ENCODE data around the gene B3GALNT2.
"Not testable (repeated sequence)": the region's sequence is repeated elsewhere in the genome, so short reads cannot be mapped to it uniquely, and the experiment has no call there.

B3GALNT2 gene

DNA sequence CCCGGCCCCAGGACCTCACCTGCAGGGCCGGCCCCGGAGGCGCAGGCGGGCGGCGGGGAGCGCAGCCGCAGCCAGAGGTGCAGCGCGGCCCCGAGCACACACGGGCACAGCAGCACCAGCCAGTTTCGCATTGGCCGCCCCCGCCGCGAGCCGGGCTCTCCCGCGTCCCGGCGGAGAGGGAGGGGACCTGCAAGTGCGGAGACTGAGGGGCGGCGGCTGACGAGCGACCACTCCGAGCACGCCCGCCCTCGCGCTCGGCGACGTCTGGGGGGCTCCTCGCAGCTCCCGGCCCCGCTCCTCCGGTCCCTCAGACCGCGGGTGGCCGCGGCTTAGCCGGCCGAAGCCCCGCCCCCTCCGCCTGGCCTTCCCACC, at the start of gene B3GALNT2:
TSS of gene B3GALNT2 (minus strand) at position 331 of the 372 bp plus-strand sequence. CDS start at position 131, 200 bp downstream.
- Mint-ChIP-seq H3K4me1 (ENCODE audit: low read depth) (peaks cover 17% of the 10 kb centered on the region), H3K4me3 (peak within 1 kb of the TSS; percentile 88), H3K9me3 (no peaks in the 10 kb centered on the region)

DNA sequence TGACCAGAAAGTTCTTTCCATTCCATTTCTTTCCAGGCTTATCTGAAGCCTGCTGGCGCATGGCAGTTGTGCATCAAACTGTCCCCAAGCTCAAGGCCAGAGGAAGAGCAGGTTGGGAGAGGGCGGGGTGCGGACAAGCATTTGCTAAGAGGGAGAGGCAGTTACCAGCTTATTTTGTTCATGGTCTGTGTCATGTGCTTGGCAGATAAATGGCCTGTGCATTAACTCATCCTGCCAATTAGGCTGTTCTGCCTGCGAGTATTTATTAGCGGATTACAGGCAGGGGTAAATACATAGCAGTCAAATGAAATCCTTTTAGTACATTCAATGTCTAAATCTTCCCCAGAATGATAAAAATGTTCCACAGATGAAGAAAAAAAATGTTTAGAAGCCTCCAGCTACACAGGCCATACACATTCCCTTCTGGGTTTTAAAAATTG, 48.9 kb upstream of the B3GALNT2 start:
- no peak overlapping the region for H3K27ac Mint-ChIP-seq
- H3K36me3 Mint-ChIP-seq (ENCODE audit: low read depth): no peaks in the 10 kb centered on the region
- H3K9me3 Mint-ChIP-seq: no peaks in the 10 kb centered on the region
- no peaks in the 10 kb centered on the region for H3K4me1 Mint-ChIP-seq (ENCODE audit: low read depth)
- no peak overlapping the region for H3K4me3 Mint-ChIP-seq
- peaks cover 9% of the 10 kb centered on the region for H3K27me3 Mint-ChIP-seq (ENCODE audit: low read depth)

More for the DNA sequence above, at the start of gene B3GALNT2:
- Mint-ChIP-seq H3K27ac (peak within 1 kb of the TSS; percentile 92), H3K27me3 (ENCODE audit: low read depth) (peaks cover 6% of the 10 kb centered on the region), H3K36me3 (ENCODE audit: low read depth) (peaks cover 2% of the 10 kb centered on the region)

DNA sequence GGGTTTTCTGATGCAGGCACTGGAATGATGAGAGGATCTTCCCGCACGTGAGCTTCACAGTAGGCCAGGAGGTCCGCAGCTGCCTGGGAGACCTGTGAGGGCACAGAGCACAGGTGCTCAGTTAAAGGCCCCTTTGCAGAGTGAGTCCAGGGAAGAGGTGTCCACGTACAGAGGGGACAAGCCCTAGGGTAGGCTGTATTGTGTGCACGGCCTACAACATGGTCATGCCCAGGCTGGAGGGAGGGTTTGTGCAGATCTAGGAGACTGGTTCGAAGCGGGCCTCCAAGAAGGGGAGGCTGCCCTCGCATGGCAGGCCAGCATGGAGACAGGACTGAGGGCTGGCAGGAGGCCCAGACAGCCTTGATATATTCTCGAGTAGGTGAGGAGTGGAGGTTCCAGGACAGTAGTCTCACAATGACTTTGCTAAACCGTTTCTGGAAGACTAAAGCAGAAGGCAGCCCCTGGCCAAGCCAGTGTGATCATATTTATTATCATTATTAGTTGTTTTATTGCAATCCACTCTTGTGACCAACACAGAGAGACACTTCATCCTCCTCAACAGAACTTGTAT, 48.0 kb upstream of the B3GALNT2 start:
- H3K27ac Mint-ChIP-seq: no peak overlapping the region
- H3K9me3 Mint-ChIP-seq: no peaks in the 10 kb centered on the region
- no peak overlapping the region for H3K4me3 Mint-ChIP-seq
- no peaks in the 10 kb centered on the region for H3K4me1 Mint-ChIP-seq (ENCODE audit: low read depth)
- H3K27me3 Mint-ChIP-seq (ENCODE audit: low read depth): peaks cover 13% of the 10 kb centered on the region
- no peaks in the 10 kb centered on the region for H3K36me3 Mint-ChIP-seq (ENCODE audit: low read depth)

DNA sequence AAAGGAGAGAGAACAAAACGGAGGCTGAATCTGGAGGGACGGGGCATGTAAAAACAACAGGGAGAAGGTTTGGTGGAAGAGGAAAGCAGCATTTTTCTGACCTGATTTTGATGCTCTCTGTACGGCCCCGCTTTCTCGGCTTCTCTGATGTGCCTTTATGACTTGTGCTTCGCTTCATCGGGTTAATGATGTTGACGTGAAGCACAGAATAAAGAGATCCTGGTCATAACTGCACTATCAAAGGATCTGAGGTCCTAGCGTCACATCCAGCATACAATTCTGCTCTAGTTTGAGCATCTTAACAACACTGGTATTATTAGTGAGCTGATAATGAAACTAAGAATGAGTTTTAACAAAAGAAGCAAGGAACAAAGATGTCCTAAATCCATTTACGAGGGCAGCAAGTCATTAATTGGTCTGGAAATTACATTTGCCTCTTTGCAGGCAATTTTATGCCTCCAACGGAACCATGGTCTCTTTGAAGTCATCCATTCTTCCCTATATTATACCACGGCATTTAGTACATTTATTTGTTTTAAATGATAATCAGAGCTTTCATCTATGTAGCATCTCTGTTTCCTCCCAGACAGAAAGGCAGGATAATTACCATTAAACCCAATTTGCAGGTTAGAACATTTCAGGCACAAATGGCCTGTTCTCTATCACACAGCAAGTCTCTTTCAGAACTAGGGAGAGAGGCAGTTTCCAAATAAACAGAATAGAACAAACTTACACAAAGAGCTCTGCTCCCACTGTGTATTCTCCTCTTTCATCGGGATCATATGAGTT, 45.3 kb upstream of the B3GALNT2 start:
- no peak overlapping the region for H3K27ac Mint-ChIP-seq
- H3K4me1 Mint-ChIP-seq (ENCODE audit: low read depth): no peaks in the 10 kb centered on the region
- no peaks in the 10 kb centered on the region for H3K36me3 Mint-ChIP-seq (ENCODE audit: low read depth)
- H3K27me3 Mint-ChIP-seq (ENCODE audit: low read depth): peaks cover 22% of the 10 kb centered on the region
- H3K9me3 Mint-ChIP-seq: no peaks in the 10 kb centered on the region
- H3K4me3 Mint-ChIP-seq: no peak overlapping the region

DNA sequence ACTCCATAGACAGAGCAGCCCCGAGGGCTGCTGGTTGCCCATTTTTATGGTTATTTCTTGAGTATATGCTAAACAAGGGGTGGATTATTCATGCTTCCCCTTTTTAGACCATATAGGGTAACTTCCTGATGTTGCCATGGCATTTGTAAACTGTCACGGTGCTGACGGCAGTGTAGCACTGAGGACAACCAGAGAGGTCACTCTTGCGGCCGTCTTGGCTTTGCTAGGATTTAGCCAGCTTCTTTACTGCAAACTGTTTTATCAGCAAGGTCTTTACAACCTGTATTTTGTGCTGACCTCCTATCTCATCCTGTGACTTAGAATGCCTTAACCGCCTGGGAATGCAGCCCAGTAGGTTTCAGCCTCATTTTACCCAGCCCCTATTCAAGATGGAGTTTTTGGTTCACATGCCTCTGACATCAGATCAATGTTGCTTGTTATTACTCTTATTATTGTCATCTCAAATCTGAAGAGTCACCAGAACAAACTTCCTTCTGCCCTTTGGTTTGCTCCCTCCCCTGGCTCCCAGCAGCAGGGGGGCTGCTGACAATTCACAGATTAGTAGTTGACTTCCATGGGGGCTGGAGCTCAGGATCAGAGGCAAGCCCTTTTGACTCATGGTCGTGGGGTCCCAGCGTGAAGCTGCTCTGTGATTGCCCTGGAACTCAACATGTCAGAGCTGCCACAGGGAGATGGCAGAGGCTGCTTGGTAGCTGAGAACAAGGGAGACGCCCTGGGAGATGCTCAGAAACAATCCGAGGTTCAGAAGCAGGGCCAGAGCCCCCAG, 42.3 kb upstream of the B3GALNT2 start:
- not testable (repeated sequence) for H3K4me3 Mint-ChIP-seq; H3K36me3 Mint-ChIP-seq (ENCODE audit: low read depth); H3K9me3 Mint-ChIP-seq; H3K27ac Mint-ChIP-seq; H3K4me1 Mint-ChIP-seq (ENCODE audit: low read depth)
- peaks cover 18% of the 10 kb centered on the region for H3K27me3 Mint-ChIP-seq (ENCODE audit: low read depth)

DNA sequence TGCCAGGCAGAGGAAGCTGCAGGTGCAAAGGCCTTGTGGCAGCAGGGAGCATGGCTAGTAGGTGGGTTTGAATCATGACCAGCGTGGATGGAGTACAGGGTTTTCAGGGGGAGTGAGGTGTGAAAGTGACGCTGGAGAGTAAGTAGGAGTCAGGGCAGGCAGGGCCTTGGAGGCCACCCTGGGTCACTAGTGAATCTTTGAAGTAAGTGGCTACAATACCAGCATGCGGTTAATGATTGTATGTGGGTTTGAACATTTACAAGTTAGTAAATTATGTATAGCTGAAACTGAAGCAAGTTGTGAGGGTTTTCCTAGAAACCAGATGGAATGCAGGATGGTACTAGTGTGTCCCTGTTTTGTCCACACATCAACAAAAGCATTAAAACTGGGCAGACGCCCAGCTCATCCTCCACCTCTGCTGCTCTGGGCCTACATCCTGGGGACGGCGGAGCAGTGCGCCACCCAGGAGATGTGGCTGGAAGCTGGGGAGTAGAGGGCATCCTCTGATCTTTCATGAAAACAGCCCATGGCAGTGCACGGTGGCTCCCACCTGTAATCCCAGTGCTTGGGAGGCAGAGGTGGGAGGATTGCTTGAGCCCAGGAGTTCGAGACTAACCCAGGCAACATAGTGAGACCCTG, 41.2 kb upstream of the B3GALNT2 start:
- no peak overlapping the region for H3K27ac Mint-ChIP-seq
- H3K4me3 Mint-ChIP-seq: no peak overlapping the region
- no peaks in the 10 kb centered on the region for H3K9me3 Mint-ChIP-seq
- H3K36me3 Mint-ChIP-seq (ENCODE audit: low read depth): no peaks in the 10 kb centered on the region
- H3K4me1 Mint-ChIP-seq (ENCODE audit: low read depth): no peaks in the 10 kb centered on the region
- peaks cover 18% of the 10 kb centered on the region for H3K27me3 Mint-ChIP-seq (ENCODE audit: low read depth)

DNA sequence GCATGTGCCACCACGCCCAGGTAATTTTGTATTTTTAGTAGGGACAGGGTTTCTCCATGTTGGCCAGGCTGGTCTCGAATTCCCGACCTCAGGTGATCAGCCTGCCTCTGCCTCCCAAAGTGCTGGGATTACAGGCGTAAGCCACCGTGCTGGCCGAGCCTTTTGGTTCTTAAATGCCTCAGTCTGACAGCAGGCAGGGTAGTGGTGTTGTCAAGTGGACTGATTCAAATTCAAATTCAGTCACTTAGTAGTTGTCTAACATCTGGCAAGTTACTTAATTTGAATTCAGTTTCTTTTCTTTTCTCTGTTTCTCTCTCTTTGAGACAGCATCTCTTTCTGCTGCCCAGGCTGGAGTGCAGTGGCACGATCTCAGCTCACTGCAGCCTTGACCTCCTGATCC, 38.6 kb upstream of the B3GALNT2 start:
- H3K4me3 Mint-ChIP-seq; H3K4me1 Mint-ChIP-seq (ENCODE audit: low read depth); H3K9me3 Mint-ChIP-seq; H3K36me3 Mint-ChIP-seq (ENCODE audit: low read depth); H3K27ac Mint-ChIP-seq: not testable (repeated sequence)
- peaks cover 13% of the 10 kb centered on the region for H3K27me3 Mint-ChIP-seq (ENCODE audit: low read depth)

DNA sequence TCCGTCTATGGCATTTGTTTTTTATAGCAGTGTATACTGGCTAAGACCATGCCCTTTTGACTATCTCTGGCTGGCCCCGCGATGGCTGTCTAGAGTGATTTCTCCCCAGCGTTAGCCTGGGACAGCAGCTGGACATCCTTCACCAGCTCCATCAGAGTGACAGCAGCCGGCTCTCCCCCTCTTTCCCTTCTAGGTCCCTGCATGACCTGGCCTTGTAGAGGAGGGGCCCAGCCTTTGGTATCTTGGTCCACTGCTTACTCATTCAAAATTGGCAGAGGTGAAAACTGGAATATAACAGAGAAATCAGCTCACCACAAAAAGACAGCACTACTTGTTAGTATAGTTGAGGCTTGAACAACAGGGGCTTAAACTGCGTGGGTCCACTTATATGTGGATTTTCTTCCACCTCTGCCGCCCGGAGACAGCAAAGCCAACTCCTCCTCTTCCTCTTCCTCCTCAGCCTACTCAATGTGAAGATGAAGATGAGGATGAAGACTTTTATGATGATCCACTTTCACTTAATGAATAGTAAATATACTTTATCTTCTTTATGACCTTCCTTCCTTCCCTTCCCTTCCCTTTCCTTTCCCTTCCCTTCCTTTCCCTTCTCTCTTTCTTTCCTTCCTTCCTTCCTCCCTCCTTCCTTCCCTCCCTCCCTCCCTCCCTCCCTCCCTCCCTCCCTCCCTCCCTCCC, 29.4 kb upstream of the B3GALNT2 start:
- no peak overlapping the region for H3K27ac Mint-ChIP-seq
- no peaks in the 10 kb centered on the region for H3K27me3 Mint-ChIP-seq (ENCODE audit: low read depth)
- H3K9me3 Mint-ChIP-seq: no peaks in the 10 kb centered on the region
- no peaks in the 10 kb centered on the region for H3K4me1 Mint-ChIP-seq (ENCODE audit: low read depth)
- no peak overlapping the region for H3K4me3 Mint-ChIP-seq
- H3K36me3 Mint-ChIP-seq (ENCODE audit: low read depth): no peaks in the 10 kb centered on the region

DNA sequence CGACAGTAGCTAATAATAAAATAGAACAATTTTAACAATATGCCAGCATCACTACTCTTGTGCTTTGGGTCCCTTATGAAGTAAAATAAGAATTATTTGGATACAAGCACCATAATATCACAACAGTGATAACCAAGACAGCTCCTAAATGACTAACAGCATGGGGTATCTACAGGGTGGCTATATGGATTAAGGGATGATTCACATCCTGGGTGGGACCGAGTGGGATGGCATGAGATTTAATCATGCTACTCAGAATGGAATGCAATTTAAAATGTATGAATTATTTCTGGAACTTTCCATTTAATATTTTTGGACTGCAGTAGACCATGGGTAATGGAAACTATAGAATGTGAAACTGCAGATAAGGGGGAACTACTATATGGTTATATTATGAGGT, 28.1 kb upstream of the B3GALNT2 start:
- Mint-ChIP-seq H3K9me3 (no peaks in the 10 kb centered on the region), H3K4me1 (ENCODE audit: low read depth) (no peaks in the 10 kb centered on the region), H3K4me3 (no peak overlapping the region), H3K27me3 (ENCODE audit: low read depth) (no peaks in the 10 kb centered on the region), H3K36me3 (ENCODE audit: low read depth) (no peaks in the 10 kb centered on the region), H3K27ac (no peak overlapping the region)

DNA sequence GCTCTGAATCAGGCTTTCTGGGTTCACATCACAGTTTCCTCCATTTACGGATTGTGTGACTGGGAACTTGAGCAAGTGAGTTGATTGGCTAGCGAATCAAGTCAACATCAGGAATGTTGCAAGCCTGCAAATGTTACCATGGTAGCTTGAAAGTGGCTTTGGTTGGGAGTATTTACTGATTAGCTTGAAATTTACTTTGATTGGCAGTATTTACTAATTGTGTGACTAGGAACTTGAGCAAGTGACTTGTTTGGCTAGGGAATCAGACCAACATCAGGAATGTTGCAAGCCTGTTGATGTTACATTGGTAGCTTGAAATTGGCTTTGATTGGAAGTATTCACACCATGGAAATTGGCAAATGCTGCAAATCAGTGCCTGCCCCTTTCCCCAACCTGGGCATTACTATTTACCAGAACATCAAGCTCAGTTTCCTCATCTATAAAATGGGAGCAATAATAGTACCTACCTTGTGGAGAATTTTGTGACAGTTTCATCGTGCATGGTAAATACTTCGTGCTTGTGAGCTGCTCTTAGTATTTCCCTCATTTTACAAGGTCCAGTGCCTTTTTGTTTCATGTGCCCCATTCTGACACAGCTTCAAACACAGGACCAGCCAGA, 23.1 kb upstream of the B3GALNT2 start:
- Mint-ChIP-seq H3K27me3 (ENCODE audit: low read depth) (no peaks in the 10 kb centered on the region), H3K27ac (no peak overlapping the region), H3K4me3 (no peak overlapping the region), H3K9me3 (no peaks in the 10 kb centered on the region), H3K36me3 (ENCODE audit: low read depth) (no peaks in the 10 kb centered on the region), H3K4me1 (ENCODE audit: low read depth) (peaks cover 4% of the 10 kb centered on the region)

DNA sequence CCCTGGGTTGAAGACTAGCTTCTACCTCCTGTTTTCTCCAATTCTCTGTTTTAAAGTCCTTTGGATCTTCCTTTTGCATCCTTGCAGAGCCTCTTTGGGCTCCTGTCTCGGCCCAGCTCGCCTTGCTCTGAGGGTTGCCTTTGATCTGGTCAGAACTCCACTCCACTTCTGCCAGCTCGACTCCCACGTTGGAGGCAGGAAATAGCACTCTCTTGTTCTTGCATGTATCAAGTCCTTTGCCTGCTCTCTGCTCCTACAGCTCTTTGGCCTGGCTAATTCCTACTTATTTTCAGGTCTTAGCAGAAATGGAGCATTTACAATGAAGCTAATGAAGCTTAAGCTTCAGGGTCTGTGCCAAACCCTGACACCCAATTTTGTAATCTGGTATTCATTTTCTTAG, 21.1 kb upstream of the B3GALNT2 start:
- peaks cover 4% of the 10 kb centered on the region for H3K27me3 Mint-ChIP-seq (ENCODE audit: low read depth)
- no peak overlapping the region for H3K4me3 Mint-ChIP-seq
- H3K36me3 Mint-ChIP-seq (ENCODE audit: low read depth): no peaks in the 10 kb centered on the region
- no peak overlapping the region for H3K27ac Mint-ChIP-seq
- H3K4me1 Mint-ChIP-seq (ENCODE audit: low read depth): peaks cover 4% of the 10 kb centered on the region
- H3K9me3 Mint-ChIP-seq: no peaks in the 10 kb centered on the region

DNA sequence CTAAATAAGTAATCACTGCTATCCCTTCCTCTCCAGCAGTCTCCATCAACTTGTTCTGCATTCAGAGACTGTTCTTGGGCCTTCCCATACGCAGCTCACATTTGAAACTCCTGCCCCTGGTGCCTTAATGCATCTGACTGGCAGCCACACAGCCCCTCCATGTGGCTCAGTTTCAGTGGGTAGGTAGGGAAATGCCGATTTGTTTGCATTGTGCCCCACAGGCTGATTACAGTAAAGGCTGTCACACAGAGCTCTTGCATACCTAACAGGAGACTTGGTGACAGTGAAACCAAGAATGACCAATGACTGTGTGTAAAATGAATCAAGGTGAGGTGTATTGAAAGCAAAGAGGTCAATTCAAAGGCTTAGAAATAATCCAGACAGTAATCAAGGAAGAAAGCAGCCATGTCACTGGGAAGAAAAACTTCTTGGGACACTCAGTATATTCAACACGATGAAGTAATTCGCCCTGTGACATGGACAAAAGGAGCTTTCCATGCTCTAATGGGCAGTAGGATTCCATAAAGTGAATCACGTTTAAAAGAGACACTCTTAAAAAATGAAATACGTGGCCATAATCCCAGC, 12.7 kb upstream of the B3GALNT2 start:
- Mint-ChIP-seq H3K4me3 (no peak overlapping the region), H3K27ac (no peak overlapping the region), H3K4me1 (ENCODE audit: low read depth) (peaks cover 4% of the 10 kb centered on the region), H3K27me3 (ENCODE audit: low read depth) (peaks cover 31% of the 10 kb centered on the region), H3K36me3 (ENCODE audit: low read depth) (no peaks in the 10 kb centered on the region), H3K9me3 (no peaks in the 10 kb centered on the region)

DNA sequence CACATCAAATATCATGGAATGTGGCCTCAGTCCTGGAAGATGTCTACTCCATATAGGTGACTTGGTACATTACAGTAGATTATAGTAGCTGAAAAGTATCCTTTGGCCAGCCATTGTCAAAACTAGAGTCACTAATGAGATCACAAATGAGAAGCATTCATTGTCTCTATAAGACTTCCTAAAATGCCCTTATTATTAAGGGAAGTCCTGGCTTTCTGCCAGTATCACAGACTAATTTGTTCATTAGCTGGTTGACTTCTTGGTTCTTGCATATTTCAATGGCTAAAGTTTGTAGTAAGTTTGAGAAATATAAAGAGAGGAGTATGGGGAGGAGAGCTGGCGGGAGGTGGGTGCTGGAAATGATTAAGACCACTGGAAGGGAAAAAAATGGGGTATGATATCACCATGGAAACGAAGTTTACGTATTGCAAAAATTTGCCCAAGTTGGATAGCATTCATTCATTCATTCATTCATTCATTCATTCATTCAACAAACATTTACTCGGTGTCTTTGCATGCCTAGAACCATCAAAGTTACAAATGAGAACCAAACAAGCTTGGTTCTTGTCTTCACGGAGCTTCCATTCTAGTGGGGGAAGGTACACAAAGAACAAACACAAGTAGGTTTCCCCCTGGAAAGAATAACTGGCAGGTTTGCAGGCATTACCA, 11.7 kb upstream of the B3GALNT2 start:
- Mint-ChIP-seq H3K27ac (no peak overlapping the region), H3K4me3 (no peak overlapping the region), H3K27me3 (ENCODE audit: low read depth) (peaks cover 32% of the 10 kb centered on the region), H3K36me3 (ENCODE audit: low read depth) (no peaks in the 10 kb centered on the region), H3K9me3 (no peaks in the 10 kb centered on the region), H3K4me1 (ENCODE audit: low read depth) (peaks cover 4% of the 10 kb centered on the region)
